Activated T-helper 1 cell treated with anti-CD3 and anti-CD28 coated beads, Interleukin-2, amount 50 U/mL, for 16 hours (primary cell): ENCODE results near the gene CDH13.

Experiments used
- DNase-seq, 2 donors: peaks; one replicate each; pipeline ENCODE4 v3.0.0-alpha.2; 2020; ENCODE audit warnings: low read depth in 1 of 2, low spot score in 1 of 2

The CDH13 gene

DNA sequence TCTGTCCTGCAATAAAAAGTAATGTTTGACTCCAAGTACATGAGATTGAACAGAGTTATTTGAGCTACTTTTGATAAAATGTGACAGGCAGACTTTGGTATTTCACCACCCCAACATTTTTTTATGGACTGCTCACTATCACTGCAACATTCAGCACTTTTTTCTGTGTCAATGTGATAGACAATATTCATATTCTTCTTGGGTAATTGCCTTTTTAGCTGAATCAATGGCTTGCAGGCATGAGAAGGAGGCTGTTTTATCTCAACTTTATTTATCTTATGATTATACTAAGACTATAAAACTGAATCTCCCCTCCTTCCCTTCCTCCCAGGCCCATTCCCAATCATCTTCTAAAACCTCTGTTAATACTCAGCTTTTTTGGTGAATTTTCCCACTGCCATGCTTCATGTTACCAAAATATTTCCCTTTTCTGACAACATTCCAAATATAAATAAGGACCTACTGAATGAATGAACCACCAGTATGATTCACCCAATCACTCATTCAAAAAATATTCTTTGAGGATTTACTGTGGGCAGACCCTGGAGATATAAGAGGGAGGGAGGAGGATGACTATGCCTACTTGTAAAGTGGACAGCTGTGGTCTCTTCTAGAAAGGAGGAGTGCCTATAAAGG, 67.6 kb downstream of the CDH13 start:
- no peak for DNase-seq

DNA sequence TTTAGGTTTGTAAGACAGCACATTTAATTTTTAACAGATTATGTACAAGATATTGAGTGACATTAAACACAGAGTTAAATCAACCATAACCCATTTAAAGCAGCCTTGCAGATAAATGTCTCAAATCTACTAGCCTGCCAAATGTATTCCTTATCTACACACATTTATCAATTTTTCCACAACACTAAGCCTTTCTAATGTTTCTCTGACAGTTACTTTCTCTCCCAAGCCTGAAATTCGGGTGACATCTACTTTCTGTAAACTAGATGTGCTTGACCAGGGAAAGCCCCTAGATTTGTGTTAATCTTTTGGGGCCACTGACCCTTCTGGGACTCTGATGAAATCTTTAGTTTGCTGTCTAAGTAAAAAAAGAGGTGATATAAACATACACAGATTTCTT, 69.0 kb downstream of the CDH13 start:
- no peak for DNase-seq

DNA sequence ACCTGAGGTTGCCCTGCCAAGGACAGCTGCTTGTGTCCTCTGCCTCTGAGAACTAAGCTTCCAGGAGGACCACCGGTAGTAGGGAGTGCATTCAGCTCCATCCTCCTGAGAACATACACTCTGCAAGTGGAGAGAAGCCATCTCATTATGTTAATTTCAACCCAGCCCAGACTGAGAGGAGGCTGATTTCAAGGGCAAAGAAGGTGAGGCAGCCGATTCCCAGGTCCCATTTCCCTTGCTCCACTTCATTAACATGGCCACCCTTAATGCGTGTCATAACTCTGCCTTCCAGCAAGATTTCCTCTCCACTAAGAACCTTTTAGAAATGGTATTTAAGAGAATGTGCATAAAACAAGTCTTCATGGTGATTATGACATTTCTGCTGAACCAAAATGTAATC, 72.5 kb downstream of the CDH13 start:
- no peak for DNase-seq

DNA sequence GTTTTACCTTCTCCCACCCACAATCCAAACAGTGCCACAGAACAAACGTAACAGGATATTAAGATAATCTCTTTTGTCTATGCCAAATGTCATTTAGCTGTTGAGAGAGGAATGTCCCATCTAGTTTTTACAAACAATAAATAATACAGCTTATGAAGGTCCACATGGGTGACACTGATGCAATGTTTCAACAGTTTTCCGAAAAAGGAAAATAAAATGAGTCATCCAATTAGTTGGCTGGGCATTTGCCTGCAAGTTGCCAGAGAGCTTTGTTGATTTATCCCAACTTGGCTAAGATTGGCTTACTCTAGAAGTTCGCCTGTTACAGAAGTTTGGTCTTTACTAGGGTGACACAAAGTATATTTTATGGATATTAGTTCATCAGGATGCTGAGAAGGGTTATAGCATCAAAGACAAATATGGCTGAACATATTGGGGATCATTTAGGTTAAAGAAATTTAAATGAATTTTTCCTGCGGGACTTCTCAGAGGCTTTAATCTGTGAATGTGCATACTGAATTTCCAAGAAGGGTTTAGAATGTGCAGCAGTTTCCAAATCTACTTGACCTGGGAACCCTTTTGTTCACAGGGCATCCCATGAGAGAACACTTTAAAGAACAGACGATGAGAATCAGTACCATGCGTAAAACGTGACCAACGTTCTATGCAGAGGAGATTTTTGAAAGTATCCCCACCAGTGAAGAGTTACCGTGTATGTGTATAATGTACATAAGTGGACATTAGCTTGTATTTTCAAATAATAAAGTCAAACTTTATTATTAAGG, 73.1 kb downstream of the CDH13 start:
- no peak for DNase-seq

DNA sequence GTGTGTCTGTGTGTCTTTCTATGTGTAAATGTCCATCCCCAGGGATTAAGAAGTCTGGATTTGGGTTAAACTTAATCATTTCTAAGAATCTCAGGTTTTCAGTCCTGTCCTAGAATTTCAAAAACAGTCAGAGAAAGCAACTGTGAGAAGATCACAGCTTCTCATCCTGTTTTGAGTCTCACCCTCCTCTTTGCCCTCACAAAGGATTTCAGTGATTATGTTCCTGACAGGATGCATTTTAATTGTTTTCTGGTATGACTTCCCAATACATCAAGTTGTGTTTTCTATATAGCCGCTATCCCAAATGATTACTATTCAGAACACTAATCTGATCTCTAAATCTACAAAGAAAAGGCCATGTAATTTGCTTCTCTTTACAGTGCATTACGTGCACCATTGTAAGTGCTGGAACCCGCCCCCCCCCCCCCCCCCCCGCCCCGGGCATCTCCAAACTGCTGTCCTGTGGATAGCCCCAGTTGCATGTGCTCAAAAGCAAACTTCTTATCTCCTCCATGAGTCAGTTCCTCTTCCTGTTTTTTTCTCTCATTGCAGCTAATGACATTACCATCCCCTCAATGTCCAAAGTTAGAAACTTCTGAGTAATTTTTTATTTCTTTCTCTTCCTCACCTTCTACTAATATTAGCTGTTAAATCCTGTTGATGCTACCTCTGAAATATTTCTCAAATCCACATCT, 73.9 kb downstream of the CDH13 start:
- no peak for DNase-seq

DNA sequence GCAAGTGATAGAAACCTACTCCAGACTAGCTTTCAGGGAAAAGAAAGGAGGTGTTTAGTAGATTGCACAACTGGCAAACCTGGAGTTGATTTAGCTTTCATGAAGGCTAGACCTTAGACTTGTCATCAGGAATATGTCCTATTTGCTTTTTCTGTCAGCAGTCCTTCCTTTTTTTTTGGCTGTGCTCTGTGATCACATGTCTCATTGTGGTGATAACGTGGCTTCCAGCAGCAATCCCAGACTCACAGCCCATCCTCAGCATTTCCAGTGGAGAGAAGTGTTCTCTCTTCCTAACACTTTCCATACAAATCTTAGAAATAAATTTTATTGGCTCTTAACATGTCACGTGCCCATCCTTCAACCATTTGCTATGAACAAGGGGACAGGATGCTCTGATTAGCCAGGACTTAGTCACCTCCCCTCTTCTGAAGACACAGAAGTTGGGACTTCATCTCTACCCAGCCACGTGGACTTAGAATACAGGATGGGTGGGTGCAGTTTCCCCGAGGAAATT, 74.7 kb downstream of the CDH13 start:
- DNase-seq: no peak

DNA sequence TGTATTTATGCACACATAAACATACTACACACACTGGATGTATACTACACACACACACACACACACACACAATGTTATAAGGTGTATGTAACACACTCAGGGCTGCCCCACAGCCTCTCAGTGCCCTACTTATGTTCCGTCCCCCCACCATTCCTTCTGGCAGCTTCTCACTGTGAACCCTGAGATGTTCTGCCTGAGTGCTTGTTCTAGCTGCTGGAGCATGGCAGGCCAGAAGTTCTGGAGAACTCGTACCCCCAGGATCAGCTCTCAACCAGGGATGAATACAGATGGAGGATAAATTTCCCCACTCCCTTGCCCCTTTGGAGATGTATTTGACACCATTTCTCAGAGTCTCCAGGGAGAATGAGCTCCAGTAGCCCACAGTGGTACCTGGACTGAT, 76.4 kb downstream of the CDH13 start:
- no peak for DNase-seq

DNA sequence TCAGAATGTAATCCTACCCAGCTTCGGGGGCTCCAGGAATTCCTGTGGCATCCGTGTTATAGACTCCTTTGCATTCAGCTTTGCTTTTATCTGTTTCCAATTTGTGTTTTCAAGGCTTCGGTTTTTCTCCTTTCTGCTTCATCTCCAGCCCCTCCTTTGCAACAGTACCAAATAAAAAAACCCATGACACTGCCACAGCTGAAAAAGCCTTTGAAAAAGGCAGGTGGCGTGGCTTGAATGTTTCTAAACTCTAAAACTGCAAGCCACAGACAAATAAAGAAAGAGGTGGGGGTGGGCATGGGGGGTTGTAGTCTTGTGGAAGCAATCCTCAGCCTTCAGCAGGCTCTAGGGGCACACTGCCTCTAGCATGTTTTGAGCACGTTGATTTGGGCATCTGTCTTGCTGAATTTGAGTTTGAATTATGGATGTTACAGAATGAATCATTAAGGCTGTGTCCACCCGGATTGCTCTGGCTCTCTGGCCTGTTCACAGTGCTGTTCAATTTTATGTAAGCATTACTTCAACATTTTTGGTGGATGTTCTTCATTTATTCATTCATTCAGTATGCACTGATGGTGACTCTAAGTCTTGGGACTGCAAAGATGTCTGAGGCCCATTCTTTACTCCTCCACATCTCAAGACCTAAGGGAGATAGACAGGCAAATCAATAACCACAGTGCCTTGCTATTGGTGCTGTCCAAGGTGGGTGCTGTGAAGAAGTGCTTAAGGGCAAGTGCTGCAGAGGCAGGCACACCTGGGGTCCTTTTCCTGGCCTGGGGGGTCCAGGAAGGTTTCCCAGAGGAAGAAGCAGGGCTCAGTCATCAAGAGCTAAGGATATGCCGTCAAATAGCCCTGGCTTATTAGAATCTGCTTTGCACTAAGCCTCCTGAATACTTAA, 77.4 kb downstream of the CDH13 start:
- no peak for DNase-seq

DNA sequence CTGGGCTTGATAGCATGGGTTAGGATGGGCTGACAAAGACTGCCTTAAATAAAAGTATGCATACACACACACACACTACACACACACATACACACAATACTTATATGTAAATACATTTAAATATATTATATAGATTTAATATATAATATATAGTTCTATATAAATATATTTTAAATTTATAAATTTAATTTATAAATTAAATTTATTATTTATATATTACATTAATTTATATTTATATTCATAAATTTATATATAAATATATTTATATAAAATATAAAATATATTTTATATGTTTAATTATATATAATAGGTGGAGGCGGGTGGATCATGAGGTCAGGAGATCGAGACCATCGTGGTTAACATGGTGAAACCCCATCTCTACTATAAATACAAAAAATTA, 83.2 kb downstream of the CDH13 start:
- DNase-seq: no peak

DNA sequence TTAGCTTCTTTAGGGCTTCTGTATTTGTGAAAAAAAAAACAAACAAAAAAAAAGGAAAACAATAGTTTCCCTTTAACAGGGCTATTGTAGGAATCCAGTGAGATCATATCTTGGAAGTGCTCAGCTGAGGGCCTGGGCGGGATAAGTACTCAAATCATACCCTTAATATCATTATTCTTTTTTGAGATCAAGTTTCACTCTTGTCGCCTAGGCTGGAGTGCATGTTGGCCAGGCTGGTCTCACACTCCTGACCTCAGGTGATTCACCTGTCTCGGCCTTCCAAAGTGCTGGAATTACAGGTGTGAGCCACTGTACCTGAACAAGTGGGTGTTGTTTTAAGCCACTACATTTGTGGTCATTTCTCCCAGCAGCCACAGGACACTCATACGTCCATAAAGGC, 87.0 kb downstream of the CDH13 start:
- DNase-seq: no peak

DNA sequence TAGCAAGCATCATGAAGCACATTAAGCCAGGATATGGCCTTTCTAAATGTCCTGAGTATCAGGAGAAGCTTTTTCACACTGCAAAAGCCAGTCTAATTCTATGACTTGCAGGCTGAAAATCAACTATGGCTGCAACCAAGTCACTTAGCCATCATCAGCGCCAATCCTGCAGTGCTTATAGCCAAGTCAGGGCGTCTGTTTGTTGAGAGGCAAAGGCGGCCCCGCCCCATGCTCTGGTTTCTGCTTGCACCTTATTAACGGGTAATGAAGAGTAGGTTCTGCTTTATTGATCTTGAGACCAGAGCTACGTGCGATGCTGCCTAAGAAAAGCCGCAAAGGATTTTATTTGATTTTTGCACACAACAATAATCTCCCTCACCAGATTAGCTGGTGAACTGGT, 88.4 kb downstream of the CDH13 start:
- no peak for DNase-seq

DNA sequence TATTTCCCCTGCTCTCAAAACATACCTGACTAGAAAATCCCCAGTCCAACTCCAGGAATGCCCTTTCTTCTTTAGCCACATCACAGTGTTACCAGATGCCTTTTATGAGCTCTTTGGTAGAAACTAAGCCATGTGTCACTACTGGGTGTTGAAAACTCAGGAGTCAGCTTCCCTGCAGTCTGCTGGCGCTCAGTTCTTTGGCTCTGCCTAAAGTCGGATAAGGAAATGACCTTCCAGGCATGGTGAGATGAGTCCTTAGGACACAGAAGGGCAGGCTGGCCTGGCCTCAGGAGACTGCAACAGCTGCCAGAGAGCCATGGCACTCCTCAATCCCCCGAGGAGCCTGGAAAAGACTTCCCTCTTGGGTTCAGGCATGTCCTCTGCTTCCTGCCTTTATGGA, 89.1 kb downstream of the CDH13 start:
- DNase-seq: no peak

DNA sequence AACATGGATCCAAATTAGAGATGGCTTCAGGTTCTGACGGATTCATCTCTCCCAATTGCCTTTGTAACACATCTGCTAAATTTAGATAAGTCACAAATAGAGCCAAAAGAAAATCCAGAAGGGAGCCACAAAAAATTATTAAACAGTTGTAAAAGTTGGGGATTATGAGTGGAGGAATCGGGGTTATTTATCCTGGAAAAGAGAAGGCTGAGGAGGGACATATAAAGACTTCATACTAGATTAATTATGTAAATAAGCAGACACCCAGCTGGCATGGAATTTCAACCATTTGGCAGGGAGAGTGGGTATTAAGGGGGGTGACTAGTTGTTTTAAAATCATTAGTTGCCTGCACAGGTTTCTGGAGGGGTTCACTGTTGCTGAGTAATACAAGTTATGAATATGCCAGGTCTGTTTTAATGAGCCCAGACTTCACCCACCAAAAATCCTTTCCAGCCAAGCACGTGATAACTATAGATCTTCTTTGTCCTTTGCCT, 89.6 kb downstream of the CDH13 start:
- no peak for DNase-seq

DNA sequence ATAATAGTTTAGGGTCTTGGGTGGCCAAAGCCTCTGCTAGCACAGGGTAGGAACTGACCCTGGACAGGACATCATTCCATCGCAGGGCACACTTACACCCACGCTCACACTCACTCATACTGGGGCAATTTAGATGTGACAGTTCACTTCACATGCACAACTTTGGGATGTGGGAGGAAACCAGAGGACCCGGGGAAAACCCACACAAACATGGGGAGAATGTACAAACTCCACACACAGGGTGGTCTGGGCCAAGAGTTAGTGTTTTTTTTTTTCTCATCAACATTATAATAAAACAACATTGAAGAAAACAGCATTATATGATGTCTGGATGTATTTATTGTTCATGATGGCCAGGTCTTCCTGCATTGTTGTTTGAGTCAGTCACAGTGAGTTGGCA, 93.6 kb downstream of the CDH13 start:
- no peak for DNase-seq

DNA sequence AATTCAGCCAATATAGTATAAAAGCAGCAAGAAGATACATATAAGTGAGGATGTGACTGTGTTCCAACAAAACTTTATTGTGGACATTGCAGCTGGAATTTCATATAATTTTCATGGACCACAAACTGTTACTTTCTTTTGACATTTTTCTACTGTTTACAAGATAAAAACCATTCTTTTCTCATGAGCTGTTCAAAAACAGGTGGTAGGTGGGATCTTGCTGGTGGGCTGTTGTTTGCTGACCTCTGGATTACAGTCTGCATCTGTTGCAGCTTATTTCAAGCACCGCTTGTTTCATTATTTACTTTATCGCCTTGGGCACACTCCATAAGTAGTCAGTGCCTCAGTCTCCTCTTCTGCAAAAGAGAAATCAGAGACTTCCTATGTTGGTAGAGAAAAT, 99.5 kb downstream of the CDH13 start:
- DNase-seq: no peak

DNA sequence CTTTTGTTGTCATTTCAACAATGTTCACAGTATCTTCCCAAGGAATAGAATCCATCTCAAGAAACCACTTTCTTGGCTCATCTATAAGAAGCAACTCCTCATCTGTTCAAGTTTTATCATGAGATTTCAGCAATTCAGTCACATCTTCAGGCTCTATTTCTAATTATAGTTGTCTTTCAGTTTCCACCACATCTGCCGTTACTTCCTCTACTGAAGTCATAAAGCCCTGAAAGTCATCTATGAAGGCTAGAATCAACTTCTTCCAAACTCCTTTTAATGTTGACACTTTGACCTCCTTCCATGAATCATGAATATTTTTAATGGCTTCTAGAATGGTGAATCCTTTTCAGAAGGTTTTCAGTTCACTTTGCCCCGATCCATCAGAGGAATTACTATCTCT, 102.1 kb downstream of the CDH13 start:
- DNase-seq: no peak

DNA sequence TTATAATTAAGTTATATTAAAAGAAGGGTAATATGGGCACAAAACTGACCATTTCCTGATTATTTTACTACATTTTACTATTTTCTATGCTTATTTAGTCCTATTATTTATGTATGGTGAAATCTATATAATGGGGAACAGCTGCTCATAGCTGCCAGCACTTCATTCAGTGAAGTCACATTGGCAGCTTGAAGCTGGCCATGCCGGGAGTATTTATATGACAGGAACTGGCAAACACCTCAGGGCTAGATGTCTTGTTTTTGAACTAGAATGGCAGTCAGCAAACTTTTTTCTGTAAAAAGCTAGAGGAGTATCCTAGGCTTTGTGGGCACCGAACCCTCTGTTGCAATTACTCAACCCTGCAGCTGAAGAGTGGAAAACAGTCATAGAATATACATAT, 104.1 kb downstream of the CDH13 start:
- no peak for DNase-seq

DNA sequence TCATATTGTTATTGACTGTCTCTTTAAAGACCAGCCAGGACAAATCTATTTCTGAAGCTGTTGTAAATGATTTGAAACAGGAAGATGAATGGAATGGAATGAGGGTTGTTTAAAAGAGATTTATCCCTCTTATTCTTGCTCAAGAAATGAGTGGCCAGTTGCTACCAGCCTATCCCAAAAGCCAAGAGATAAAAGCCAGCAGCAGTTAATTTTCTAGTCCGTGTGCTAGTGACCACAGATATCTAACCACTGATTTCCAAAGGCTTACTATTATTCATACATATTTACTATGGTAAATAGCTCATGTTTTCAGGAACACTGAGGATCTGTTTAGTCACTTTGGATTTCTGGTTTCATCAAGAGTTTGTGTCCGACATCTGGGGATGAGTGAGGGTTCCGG, 105.7 kb downstream of the CDH13 start:
- no peak for DNase-seq

DNA sequence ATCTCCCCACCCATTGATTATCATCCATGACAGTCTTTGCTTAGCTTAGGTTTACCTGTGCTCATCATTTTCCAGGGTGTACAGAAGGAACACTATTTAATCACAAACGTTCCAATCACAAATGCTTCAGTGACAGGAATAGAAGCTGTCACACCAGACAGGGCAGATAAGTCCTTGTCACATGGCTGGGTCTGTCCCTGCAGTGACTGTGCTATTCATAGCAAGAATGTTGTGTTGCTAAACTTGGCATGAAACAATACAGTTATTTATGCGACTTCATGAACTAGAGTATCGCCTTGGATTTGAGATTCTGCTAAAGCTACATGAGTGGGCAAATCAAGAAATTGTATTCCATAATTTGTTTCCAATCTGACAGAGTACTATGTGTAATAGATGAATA, 108.4 kb downstream of the CDH13 start:
- no peak for DNase-seq

DNA sequence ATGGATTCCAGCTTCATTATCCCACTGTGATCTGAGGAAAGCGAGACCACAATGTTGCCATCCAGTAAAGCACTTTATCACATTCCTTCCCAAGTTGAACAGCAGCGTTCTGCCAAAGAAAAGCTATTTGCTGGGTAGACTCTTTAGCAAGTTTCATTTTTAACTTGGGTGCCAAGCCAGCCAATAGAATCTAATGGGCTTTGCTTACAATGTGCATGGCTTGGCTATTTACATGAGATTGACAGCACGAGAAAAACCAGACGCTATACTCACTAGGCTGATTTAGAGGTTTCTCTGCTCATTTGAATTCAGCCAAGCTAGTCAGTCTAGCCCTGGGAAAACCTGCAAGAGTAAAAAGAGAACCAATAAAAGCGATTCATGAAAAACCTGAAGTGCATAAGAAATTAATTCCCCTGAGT, 108.9 kb downstream of the CDH13 start:
- DNase-seq: no peak

DNA sequence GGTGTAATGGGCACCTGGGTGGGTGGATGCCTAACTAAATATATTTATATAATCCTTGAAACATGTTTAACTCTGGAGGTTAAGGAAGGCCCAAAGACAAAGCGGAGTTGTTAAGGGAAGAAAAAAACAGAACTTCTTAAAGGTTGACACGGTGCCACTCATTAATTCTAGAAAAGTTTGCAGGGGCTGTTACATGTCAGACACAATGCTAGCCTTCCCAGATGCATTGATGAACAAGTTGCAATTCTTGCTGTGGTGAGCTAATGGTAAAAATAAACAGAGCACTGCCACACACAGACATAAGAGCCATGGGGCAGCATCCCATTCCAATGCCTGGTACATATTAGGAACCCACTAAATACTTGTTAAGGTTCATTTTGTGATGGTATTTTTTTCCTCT, 109.5 kb downstream of the CDH13 start:
- DNase-seq: no peak
